Stimulated activated CD8-positive, alpha-beta memory T cell treated with anti-CD3 and anti-CD28 coated beads, Interleukin-4, amount 100 ng/mL, for 48 hours (primary cell): ENCODE measurements around the gene ADNP.

ENCODE experiments used
- DNase-seq: peaks from one replicate; pipeline ENCODE4 v3.0.0-alpha.2; 2020

The ADNP gene

GRCh38 chr20:50932016-50932485 lies 814 bp upstream of the ADNP start:
- no peak for DNase-seq

- no peak for DNase-seq
These were observed 296 bp downstream of the ADNP start for GRCh38 chr20:50930976-50931305.

GRCh38 chr20:50930139-50930975 lies 880 bp downstream of the ADNP start:
- peak; percentile 45 for DNase-seq

- DNase-seq = peak; percentile 95
These were observed 1.7 kb downstream of the ADNP start for GRCh38 chr20:50929299-50930138.

GRCh38 chr20:50928469-50928868 lies 2.8 kb downstream of the ADNP start:
- no peak for DNase-seq

GRCh38 chr20:50926530-50926929 lies 4.7 kb downstream of the ADNP start:
- no peak for DNase-seq

- DNase-seq = no peak
These were observed 6.8 kb downstream of the ADNP start for GRCh38 chr20:50924261-50924920.

GRCh38 chr20:50921803-50922501 lies 9.3 kb downstream of the ADNP start:
- DNase-seq = no peak

- no peak for DNase-seq
These were observed 10.2 kb downstream of the ADNP start for GRCh38 chr20:50920997-50921396.

- DNase-seq = no peak
These were observed 11.7 kb downstream of the ADNP start for GRCh38 chr20:50919567-50919966.

GRCh38 chr20:50918403-50918802 lies 12.8 kb downstream of the ADNP start:
- DNase-seq = no peak

GRCh38 chr20:50916934-50917333 lies 14.3 kb downstream of the ADNP start:
- no peak for DNase-seq

GRCh38 chr20:50916257-50916656 lies 15.0 kb downstream of the ADNP start:
- DNase-seq = no peak

- DNase-seq = no peak
These were observed 15.8 kb downstream of the ADNP start for GRCh38 chr20:50915424-50915823.

GRCh38 chr20:50913690-50914375 lies 17.4 kb downstream of the ADNP start:
- no peak for DNase-seq

GRCh38 chr20:50911716-50912115 lies 19.5 kb downstream of the ADNP start:
- no peak for DNase-seq

- DNase-seq = no peak
These were observed 20.2 kb downstream of the ADNP start for GRCh38 chr20:50911030-50911429.

- DNase-seq = no peak
These were observed 21.8 kb downstream of the ADNP start for GRCh38 chr20:50909413-50909812.

GRCh38 chr20:50904067-50904570 lies 27.1 kb downstream of the ADNP start:
- no peak for DNase-seq

GRCh38 chr20:50903353-50904051 lies 27.7 kb downstream of the ADNP start:
- DNase-seq = no peak

GRCh38 chr20:50901301-50901700 lies 29.9 kb downstream of the ADNP start:
- DNase-seq = no peak
